Stimulated activated CD8-positive, alpha-beta memory T cell treated with anti-CD3 and anti-CD28 coated beads, Interleukin-7, amount 100 ng/mL, for 1 hour (primary cell): Measurements from ENCODE around the gene LCE1E.

Experiments
- DNase-seq, 2 donors: peaks; one replicate each; pipeline ENCODE4 v3.0.0-alpha.2; 2020; ENCODE audit warnings: low read depth in 2 of 2

LCE1E gene

GRCh38 chr1:152777510-152778137 is 8.4 kb upstream of the LCE1E start:
- DNase-seq, result no peak

DNA sequence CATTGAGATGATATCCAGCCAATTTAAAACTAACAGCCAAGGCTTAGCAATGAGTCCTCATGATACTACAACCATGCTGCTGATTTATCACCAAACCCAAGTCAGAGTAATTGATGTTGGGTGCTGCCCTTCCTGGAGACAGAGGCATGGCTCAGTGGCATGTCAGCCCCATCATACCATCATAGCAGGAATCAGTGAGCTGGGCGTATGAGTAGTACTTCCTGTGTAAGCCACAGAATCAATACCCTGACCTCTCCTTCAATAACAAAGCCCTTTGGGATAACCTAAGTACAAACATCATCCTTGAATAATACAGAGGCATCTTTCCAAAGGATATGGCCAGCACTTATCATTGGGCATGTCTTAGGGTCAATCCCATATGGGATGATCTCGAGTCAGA is 3.0 kb upstream of the LCE1E start:
- DNase-seq, result no peak

- no peak for DNase-seq
These were observed 9.6 kb downstream of the LCE1E start for GRCh38 chr1:152795686-152796085.

DNA sequence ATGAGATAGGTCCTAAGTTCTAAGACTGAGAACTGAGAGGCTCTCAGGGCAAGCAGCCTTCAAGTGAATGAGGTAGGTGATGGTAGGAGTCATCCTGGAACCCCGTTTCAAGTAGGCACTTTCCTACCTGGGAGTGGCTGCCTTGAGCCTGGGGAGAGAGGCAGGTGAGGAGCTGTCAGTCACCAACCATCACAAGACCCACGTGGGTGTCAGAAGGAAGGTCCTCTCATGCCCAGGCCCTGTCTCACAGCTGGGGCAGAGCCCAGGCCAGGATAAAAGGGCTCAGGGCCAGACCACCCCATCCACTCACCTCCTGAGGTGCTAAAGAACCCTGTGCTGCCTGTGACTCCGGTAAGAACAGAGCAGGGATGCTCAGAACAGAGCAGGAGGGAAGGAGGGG is 10.4 kb downstream of the LCE1E start, which contains the start of gene LCE1D:
Gene LCE1D (plus strand): TSS at position 301 of the 400 bp plus-strand sequence. CDS start 1,074 bp downstream, outside the sequence.
- DNase-seq, result no peak

- no peak for DNase-seq
These were observed 15.3 kb downstream of the LCE1E start for GRCh38 chr1:152801333-152801732.

DNA sequence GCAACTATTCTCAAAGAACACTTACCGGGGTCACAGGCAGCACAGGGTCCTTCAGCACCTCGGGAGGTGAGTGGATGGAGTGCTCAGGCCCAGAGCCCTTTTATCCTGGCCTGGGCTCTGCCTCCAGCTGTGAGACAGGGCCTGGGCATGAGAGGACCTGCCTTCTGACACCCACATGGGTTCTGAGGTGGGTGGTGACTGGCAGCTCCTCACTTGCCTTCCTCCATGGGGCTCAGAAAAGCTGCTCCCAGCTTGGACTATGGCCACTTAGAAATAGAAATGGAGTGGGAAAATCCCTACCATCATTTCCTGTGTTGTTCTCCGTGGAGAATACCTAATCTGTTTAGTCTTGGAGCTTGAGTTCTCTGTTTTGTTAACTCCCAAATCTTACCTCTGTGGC is 20.5 kb downstream of the LCE1E start, which contains the start of gene LCE1C:
Gene LCE1C (minus strand): TSS at position 76 of the 400 bp plus-strand sequence. CDS start 1,173 bp downstream, outside the sequence.
- no peak for DNase-seq

DNA sequence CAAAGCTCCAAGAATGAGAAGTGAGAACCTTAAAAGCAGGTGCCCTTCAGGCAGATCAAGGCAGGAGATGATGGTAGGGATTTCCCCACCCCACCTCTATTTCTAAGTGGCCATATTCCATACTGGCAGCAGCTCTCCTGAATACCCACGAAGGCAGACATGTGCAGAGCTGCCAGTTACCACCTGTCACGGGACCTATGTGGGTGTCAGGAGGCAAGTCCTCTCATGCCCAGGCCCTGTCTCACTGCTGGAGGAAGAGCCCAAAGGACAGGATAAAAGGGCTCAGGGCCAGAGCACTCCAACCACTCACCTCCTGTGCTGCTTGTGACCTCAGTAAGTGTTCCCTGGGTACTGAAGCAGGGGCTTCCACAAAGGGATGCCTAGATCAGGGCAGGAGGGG is 25.0 kb downstream of the LCE1E start:
- DNase-seq, result no peak

- DNase-seq, result no peak
These were observed 25.6 kb downstream of the LCE1E start, which contains the start of gene LCE1B for GRCh38 chr1:152811671-152812070. TSS of gene LCE1B (plus strand) at chr1:152811971. CDS start at chr1:152812447, 476 bp downstream.

DNA sequence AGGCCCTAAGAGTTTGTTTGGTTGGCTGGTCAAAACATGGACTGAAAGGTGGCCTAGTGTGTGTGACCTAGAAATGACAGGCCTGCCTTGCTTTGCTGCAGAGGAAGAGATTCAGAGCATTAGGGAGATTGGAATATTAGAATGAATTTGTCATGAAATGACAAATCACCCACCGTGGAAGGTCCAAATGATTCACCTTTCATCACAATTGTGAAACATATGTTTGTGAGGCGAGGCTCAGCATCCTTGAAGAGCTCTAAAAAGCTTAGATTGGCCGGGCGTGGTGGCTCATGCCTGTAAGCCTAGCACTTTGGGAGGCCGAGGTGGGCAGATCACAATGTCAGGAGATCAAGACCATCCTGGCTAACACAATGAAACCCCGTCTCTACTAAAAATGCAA is 31.3 kb downstream of the LCE1E start:
- no peak for DNase-seq

DNA sequence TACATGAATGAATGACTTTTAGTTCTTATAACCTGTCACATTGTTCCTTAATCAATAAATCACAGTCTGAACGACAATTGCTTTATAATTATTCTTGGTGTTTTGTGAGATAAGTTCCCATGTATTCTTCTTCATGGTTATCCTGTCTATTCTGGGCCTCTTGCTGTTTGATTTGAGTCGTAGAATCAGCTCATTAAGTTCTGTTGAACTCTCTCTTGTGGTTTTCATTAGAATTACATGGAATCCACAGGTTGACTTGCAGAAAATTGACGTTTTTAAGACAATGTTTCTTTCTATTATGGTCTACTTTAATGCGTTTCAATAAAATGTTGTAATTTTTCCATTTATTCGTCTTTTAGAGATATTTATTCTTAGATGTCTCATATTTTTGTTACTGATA is 37.2 kb downstream of the LCE1E start:
- DNase-seq, result no peak

- no peak for DNase-seq
These were observed 38.9 kb downstream of the LCE1E start for GRCh38 chr1:152824964-152825363.

GRCh38 chr1:152827173-152827572 is 41.1 kb downstream of the LCE1E start, which contains the start of gene LCE1A:
TSS of gene LCE1A (plus strand) at chr1:152827473. CDS start at chr1:152827473, 0 bp downstream.
- no peak for DNase-seq

- DNase-seq, result no peak
These were observed 50.8 kb downstream of the LCE1E start for GRCh38 chr1:152836870-152837269.
